Activated CD8-positive, alpha-beta memory T cell treated with anti-CD3 and anti-CD28 coated beads for 4 hours (primary cell): ENCODE data around the gene IFNGR1.

ENCODE experiments used
- DNase-seq, 2 donors: peaks; one replicate each; pipeline ENCODE4 v3.0.0-alpha.2; 2020; ENCODE audit warnings: low read depth in 2 of 2

IFNGR1 gene

GRCh38 chr6:137150072-137150471 is 69.1 kb downstream of the IFNGR1 start:
- DNase-seq = no peak

DNA sequence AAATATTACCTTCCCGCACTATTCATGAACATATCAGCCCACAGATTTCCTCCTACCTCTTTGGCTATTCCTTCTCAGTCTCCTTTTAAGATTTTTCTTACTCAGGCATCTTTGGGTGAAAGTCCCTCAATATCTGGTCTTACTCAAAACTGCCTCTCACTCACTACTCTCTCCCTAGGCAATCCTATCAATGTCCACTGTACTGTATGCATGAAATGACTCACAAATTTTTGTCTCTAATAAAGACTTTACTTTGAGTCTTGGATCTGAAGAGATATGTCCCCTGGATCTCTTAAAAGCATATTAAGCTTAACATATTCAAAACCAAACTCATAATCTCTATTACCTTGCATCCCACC is 70.2 kb downstream of the IFNGR1 start:
- DNase-seq = no peak

DNA sequence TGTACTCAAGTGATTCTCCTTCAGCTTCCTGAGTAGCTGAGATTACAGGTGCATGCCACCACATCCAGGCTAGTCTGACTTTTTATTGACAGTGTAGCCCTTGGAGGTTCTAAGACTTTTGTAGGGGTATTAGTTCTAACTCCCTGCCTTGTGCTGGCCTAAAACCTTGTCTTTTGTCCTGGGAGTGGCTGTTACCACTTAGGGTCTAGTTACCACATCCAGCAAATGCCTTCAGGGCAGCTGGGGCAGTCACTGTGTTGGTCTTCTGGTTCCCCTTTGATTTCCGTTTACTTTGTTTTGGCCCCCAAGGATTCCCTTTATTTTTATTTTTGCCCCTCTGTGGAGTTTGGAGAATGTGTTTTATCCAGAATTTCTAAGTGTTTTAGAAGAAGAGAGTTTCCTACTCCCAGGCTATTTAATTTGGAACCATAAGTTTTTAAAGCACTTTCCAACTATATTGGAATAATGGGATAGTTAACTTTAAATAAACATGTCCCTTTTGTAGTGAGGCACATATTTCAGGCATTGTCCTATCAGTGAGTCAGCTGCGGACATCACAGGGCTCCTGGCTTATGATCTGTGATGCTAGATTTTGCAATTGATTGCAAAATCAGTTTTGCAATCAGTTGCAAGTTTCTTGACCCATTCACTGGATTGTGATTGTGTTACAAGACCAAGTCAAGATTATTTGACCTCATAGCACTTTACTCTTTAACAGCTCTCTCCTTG is 70.7 kb downstream of the IFNGR1 start:
- DNase-seq = no peak
